ENCODE data around the gene CFAP46. TPM values are rescaled to one million over a fixed set of nuclear protein-coding genes. Genes with fewer than 3 reads are reported as not detected.

Gene CFAP46
- total RNA-seq, 1 donor from 2014 or later: 3.7 TPM

- Mint-ChIP-seq H3K4me3 (no peak overlapping the region), H3K4me1 (peaks cover 3% of the 10 kb centered on the region), H3K27ac (no peak overlapping the region), H3K36me3 (ENCODE audit: low read depth) (no peaks in the 10 kb centered on the region), H3K27me3 (peaks cover 5% of the 10 kb centered on the region), H3K9me3 (no peaks in the 10 kb centered on the region)
- DNase-seq (no peak), ATAC-seq (ENCODE audit: low read depth) (no peak)
- intact Hi-C loops (cut with micrococcal nuclease): no loop called here
- TF ChIP-seq CTCF (IDR thresholded peaks at IDR 0.05): no peak
- ChIA-PET CTCF (no interaction called here), POLR2A (no interaction called here)
Observed at GRCh38 chr10:132815168-132815857, 127.1 kb downstream of the CFAP46 start.

- ChIA-PET POLR2A (no interaction called here), CTCF (no interaction called here)
- ATAC-seq (ENCODE audit: low read depth): no peak
- Mint-ChIP-seq H3K36me3 (ENCODE audit: low read depth) (no peaks in the 10 kb centered on the region), H3K27ac (no peak overlapping the region), H3K4me3 (no peak overlapping the region), H3K27me3 (peaks cover 5% of the 10 kb centered on the region), H3K9me3 (no peaks in the 10 kb centered on the region), H3K4me1 (no peaks in the 10 kb centered on the region)
- no peak for TF ChIP-seq CTCF (IDR thresholded peaks at IDR 0.05)
- no peak for DNase-seq
- intact Hi-C loops (cut with micrococcal nuclease): no loop called here
Observed at GRCh38 chr10:132814469-132814856, 127.9 kb downstream of the CFAP46 start.

- Mint-ChIP-seq H3K4me3 (no peak overlapping the region), H3K36me3 (ENCODE audit: low read depth) (no peaks in the 10 kb centered on the region), H3K9me3 (no peaks in the 10 kb centered on the region), H3K27me3 (peaks cover 5% of the 10 kb centered on the region), H3K4me1 (no peaks in the 10 kb centered on the region), H3K27ac (no peak overlapping the region)
- no peak for DNase-seq
- ChIA-PET POLR2A (no interaction called here), CTCF (no interaction called here)
- no peak for ATAC-seq (ENCODE audit: low read depth)
- intact Hi-C loops (cut with micrococcal nuclease): no loop called here
- TF ChIP-seq CTCF (IDR thresholded peaks at IDR 0.05): no peak
Observed at GRCh38 chr10:132813560-132814468, 128.6 kb downstream of the CFAP46 start.

- ChIA-PET CTCF (no interaction called here), POLR2A (no interaction called here)
- peaks cover 5% of the 10 kb centered on the region for H3K27me3 Mint-ChIP-seq
- no peak overlapping the region for H3K4me3 Mint-ChIP-seq
- TF ChIP-seq CTCF (IDR thresholded peaks at IDR 0.05): no peak
- ATAC-seq (ENCODE audit: low read depth) (no peak), DNase-seq (no peak)
- no peak overlapping the region for H3K27ac Mint-ChIP-seq
- no peaks in the 10 kb centered on the region for H3K4me1 Mint-ChIP-seq
- intact Hi-C loops (cut with micrococcal nuclease): no loop called here
- no peaks in the 10 kb centered on the region for H3K36me3 Mint-ChIP-seq (ENCODE audit: low read depth)
- H3K9me3 Mint-ChIP-seq: no peaks in the 10 kb centered on the region
Observed at GRCh38 chr10:132813001-132813401, 129.4 kb downstream of the CFAP46 start.

- intact Hi-C loops (cut with micrococcal nuclease): no loop called here
- H3K4me3 Mint-ChIP-seq: no peak overlapping the region
- no peaks in the 10 kb centered on the region for H3K4me1 Mint-ChIP-seq
- POLR2A ChIA-PET: no interaction called here
- H3K9me3 Mint-ChIP-seq: no peaks in the 10 kb centered on the region
- TF ChIP-seq CTCF (IDR thresholded peaks at IDR 0.05): no peak
- CTCF ChIA-PET: no interaction called here
- peaks cover 5% of the 10 kb centered on the region for H3K27me3 Mint-ChIP-seq
- H3K36me3 Mint-ChIP-seq (ENCODE audit: low read depth): no peaks in the 10 kb centered on the region
- no peak for DNase-seq
- no peak for ATAC-seq (ENCODE audit: low read depth)
- no peak overlapping the region for H3K27ac Mint-ChIP-seq
Observed at GRCh38 chr10:132812520-132812919, 129.8 kb downstream of the CFAP46 start.
